Measurements from ENCODE around the gene SPTBN5.

DNA sequence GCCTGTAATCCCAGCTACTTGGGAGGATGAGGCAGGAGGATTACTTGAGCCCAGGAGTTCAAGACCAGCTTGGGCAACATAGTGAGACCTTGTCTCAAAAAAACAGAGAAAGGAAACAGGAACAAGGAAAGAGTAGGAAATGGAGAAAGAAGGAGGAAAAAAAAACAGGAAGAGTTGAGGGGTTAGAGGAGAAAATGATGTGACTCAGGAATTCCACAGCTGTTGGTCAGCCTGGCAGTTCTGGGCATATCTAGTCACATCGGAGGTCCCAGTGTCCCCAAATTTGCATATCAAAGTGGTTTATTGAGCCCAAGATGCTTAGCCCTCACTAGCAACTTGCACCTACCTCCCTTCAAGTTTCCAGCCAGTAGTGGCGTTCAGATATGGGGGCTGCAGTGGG, 84.7 kb downstream of the SPTBN5 start:
- TF ChIP-seq, protein P1, sequence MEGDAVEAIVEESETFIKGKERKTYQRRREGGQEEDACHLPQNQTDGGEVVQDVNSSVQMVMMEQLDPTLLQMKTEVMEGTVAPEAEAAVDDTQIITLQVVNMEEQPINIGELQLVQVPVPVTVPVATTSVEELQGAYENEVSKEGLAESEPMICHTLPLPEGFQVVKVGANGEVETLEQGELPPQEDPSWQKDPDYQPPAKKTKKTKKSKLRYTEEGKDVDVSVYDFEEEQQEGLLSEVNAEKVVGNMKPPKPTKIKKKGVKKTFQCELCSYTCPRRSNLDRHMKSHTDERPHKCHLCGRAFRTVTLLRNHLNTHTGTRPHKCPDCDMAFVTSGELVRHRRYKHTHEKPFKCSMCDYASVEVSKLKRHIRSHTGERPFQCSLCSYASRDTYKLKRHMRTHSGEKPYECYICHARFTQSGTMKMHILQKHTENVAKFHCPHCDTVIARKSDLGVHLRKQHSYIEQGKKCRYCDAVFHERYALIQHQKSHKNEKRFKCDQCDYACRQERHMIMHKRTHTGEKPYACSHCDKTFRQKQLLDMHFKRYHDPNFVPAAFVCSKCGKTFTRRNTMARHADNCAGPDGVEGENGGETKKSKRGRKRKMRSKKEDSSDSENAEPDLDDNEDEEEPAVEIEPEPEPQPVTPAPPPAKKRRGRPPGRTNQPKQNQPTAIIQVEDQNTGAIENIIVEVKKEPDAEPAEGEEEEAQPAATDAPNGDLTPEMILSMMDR (IDR thresholded peaks at IDR 0.05), result no peak
- no peak for TF ChIP-seq POLR2AphosphoS5 (IDR thresholded peaks at IDR 0.05; ENCODE audit: low read depth, low read length)
- TF ChIP-seq, protein P2, sequence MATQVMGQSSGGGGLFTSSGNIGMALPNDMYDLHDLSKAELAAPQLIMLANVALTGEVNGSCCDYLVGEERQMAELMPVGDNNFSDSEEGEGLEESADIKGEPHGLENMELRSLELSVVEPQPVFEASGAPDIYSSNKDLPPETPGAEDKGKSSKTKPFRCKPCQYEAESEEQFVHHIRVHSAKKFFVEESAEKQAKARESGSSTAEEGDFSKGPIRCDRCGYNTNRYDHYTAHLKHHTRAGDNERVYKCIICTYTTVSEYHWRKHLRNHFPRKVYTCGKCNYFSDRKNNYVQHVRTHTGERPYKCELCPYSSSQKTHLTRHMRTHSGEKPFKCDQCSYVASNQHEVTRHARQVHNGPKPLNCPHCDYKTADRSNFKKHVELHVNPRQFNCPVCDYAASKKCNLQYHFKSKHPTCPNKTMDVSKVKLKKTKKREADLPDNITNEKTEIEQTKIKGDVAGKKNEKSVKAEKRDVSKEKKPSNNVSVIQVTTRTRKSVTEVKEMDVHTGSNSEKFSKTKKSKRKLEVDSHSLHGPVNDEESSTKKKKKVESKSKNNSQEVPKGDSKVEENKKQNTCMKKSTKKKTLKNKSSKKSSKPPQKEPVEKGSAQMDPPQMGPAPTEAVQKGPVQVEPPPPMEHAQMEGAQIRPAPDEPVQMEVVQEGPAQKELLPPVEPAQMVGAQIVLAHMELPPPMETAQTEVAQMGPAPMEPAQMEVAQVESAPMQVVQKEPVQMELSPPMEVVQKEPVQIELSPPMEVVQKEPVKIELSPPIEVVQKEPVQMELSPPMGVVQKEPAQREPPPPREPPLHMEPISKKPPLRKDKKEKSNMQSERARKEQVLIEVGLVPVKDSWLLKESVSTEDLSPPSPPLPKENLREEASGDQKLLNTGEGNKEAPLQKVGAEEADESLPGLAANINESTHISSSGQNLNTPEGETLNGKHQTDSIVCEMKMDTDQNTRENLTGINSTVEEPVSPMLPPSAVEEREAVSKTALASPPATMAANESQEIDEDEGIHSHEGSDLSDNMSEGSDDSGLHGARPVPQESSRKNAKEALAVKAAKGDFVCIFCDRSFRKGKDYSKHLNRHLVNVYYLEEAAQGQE (IDR thresholded peaks at IDR 0.05; ENCODE audit: insufficient read depth in 1 of 2, low read depth in 2 of 2, low read length in 1 of 2), result no peak
